NCI-H460 (cell line): Measurements from ENCODE around the gene PGLYRP2. TPM values are rescaled to one million over a fixed set of nuclear protein-coding genes. Genes with fewer than 3 reads are reported as not detected.

Experiments used
- DNase-seq: peaks from one replicate; pipeline ENCODE4 v3.0.0-alpha.2; 2016; ENCODE audit warnings: low read depth; ENCODE audit errors: extremely low read depth
- total RNA-seq: library from RNA; depleted of rRNA; stranded (reverse); fragments of >200 nt; shearing (Covaris generic); gene quantifications from 2 replicates; pipeline ENCODE4 v1.2.3, GENCODE V29; 2014

The PGLYRP2 gene
- total RNA-seq, 1 experiment from 2014 or later, result not detected

DNA sequence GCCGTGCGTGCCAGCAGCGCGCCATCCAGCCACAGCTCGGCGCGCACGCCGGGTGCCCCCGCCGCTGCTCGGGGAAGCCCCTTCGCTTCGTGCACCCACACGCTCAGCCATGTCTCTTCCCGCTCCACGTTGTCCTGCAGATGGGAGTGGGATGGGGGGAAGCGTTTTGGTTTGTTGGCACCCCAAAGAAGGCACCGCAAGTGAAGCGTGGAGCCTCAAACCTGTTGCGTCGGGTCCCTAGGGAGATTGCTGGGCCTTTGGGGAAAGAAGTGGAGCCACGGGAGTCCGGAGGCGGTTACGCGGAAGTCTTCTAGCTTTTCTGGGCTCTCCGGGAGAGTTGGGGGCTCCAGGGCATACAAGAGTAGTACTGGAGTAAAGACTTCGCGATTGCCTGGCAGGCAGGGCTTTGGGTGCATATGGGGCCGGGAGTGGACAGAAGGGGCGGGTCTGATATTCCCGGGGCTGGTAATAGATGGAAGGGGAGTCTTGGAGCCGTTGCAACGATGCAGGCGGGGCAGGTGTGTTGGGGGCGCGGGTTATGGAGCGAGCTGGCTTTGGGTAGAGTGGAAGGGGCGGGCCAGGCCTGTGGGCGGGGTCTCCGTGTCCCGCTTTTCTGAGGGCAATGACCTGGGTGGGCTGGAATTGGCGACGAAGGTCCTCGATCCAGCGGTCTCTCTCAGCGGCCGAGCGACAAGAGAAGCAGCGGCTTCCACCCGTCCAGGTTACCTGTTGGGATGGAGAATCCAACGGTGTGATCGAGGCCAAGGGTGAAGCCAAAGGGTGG lies 21.4 kb downstream of the PGLYRP2 start:
- no peak for DNase-seq

DNA sequence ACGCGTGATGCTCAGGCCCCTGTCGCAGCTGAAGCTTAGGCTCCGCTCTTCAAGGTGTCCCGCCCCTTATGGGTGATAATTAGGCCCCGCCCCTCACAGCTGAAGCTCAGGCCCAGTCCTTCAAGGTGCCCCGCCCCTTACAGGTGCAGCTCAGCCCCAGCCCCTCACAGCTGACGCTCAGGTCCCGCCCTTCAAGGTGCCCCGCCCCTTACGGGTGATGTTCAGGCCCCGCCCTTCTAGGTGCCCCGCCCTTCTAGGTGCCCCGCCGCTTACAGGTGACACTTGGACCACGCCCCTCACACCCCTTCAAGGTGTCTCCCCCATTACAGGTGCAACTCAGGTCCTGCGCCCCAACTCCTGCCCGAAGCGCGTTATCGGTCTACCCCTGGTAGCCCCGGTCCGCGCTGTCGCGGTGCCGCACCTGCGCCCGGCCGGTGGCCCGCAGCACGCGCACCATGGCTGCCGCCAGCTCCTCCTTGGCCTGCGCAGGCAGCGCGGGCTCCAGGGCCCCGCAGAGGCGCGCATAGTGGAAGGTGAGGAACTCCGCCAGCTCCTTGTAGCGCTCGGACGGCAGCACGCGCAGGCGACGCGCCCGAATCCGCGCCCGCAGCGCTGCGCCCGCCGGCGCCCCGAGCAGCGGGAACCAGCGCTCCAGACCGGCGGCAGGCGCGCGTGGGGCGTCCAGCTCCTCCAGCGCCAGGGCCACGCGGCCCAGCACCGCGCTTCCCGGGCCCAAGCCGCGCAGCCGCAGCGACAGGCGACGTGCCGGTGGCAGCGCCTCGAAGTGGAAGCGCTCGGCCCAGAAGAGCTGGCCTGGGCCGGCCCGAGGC lies 22.2 kb downstream of the PGLYRP2 start:
- no peak for DNase-seq

DNA sequence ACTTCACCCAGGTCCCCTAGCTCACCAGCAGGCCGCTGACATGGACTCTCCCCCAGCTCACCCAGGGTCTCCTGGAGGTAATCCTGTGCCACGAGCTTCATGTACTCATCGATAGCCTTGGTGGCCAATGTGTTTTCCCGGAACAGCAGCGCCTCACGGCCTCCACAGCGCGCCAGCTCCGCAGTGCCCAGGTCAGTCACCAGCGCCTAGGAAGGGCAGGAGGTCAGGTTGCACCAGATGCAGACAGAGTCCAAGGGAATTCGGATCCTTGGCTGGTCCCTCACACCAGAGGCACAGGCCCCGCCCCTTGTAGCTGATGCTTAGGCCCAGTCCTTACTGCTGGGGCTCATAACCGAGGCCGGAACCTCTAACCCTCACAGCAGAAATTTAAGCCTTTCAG lies 22.9 kb downstream of the PGLYRP2 start:
- no peak for DNase-seq

DNA sequence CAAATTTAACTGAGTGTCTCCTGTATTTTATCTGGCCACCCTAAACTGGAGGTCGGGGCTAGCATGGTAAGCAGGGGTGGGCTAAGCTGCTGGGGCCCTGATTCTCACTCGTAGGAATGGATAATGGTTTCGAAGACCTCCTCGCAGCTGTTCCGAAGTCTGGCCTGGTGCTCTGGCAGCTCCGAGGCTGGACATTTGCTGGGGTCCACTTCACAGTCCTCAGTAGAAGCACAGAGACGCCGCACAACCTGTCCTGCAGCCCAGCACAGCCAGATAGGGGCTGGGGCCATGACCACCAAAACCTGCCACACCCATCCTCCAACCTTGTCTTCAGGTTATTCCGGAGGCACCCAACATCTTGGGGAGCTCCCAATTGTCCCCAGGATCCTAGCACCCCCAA lies 23.3 kb downstream of the PGLYRP2 start:
- no peak for DNase-seq

DNA sequence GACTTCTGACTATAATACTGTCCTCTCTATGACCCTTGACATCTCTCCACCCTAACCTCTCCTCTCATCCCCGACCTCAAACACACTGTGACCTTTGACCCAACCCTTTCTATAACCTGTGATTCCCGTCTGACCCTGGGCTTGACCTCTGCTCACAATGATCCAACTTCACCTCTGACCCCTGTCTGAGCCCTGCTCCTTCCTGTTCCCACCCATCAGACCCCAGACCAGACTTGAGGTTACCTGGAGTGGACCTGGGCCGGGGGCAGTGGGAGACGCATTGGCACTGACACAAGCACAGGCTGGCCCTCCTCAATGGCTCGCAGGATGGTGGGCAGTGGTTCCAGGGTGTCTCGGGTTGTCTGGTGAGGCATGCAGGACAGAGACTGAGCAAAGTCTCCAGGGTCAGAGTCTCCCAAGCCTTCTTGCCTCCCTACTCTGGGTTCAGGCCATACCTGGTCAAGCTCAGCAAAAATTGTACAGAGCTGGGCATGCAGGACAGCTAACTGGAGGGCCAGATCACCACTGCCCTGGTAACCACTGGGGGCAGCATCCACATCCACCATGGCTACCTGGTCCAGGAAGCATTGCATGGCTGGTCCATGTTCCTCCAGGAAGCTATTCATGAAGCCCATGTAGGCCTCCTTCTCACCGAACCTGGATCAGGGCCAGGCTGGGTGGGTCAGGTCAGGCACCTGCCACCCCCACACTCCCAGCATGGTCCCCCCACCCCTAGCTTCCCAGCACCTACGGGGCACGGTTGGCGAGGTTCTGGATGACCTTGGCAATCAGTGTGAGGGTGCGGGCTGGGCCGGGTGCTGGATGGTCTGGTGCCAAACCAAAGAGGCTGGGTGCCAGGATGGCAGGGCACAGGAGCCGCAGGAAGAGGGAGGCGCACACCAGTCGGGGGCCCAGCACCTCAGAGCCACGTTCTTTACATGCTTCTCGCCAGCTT lies 25.1 kb downstream of the PGLYRP2 start:
- DNase-seq, result no peak

DNA sequence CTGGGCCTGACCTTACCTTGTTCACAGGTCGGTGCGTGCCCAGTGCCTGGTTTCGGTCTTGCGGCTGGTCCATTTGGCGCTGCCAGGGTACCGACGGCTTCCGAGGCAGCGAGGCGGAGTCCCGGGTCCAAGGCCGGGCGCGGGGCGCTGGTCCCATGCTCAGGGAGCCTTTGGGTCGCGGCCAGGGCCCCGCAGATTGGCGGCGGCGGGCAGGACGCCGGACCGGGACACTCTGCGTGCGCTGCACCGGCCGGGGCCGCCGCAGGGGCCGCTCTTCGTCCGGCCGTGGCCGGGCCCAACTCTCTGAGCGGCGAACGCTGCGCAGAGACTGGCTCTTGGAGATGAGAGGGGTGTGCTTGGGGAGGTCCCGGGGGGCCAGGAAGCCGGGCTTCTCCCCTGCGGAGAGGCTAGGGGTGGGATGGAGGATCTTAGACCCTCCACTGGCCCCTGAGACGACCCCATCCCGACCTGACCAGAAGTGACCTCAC lies 26.2 kb downstream of the PGLYRP2 start:
- no peak for DNase-seq

DNA sequence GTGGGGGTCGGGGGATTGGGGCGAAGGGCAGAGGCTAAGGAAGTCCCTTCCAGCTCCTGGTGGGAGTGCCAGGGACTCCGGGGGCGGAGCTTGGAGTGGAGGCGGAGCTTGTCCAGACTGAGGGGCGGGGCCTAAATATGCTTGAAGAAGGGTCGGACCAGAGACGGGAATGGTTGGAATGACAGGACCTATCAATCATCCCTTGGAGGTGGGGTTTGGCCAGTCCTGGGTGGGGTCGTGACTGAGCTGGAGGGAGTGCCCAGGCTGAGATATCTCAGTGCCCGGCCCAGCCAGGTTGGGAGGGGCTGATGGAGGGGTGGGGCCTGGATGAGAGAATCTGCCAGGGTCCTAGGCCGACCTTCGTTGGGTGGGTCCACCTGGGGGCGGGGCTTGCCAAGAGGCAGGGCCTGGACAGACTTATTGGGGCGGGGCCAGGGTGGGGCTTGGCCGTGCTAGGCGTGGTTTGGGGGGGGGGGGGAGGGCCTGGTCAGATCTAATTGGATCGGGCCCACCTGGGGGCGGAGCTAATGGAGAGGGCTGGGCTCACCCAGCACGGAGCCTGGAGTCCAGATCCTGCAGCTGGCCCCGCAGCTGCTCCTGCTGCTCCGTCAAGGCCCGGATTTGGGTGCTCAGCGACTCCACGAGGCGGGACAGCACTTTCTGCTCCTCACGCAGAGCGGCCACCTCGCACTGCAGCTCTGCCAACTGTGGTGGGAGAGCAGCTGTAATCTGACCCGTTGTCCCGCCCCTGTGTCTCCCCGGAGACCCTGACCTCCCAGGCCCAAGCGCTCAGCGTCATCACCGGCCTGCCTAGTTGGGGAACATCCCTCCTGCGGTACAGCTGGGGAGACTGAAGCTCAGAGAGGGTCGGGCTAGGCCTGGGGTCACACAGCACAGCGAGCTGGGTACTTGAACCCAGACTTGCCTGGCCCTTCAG lies 26.9 kb downstream of the PGLYRP2 start:
- peak; percentile 36 for DNase-seq

DNA sequence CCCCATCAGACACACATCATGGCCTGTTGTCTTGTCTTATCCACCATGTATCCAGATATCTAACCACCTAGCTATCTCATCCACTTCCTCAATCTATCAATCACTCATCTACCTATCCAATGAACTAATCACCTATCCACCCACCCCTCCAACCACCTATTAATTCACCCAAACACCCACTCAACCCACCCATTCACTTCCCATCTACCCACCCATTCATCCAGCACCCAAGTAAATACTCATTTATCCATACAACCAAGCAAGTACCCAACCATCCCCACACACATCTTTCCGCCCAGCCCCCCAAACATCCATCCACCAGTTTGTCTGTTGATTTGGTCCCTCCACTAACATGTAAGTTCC lies 28.8 kb downstream of the PGLYRP2 start:
- DNase-seq, result no peak

DNA sequence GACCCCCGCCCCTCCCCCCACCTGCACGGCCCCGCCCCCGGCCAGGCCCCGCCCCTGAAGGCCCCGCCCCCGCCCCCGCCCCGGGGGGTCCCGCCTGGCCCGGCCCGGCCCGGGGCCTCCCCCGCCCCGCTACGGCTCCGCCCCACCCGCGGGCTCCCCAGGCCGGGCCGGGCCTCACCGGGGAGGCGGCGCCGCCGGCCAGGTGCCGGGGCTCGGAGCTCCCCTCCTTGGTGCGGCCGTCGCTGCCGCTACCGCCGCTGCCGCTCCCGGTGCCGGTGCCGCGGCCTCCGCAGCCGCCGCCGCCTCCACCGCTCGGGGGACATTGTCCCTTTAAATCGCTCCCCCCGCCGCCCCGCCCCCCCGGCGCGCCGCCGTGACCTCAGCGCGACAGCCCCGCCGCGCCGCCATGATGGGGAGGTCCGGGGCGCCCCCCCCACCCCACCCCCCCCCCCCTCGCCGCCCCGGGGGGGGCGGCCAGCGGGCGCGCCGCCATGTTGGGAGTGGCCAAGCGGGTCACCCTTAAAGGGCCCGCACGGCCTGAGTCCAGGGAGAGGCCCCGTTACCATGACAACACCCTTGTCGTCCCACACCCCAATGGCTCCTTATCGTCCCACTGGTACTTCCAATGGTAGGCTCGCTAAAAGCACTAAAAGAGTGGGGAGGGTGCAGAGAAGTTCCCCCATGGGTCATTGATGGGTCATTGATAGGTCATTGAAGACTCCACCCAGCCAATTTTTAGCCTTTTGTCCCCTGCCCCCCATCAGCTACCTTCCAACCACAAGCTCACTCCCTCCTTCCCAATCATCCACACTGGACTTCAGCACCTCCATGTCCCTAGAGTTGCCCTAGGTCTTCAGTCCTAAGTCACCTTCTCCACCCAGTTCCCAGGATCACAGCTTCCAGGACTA lies 29.4 kb downstream of the PGLYRP2 start, which contains the start of gene WIZ:
Gene WIZ (minus strand): TSS at position 337 of the 908 bp plus-strand sequence. CDS start 1,649 bp downstream, outside the sequence.
- DNase-seq, result peak; percentile 57

DNA sequence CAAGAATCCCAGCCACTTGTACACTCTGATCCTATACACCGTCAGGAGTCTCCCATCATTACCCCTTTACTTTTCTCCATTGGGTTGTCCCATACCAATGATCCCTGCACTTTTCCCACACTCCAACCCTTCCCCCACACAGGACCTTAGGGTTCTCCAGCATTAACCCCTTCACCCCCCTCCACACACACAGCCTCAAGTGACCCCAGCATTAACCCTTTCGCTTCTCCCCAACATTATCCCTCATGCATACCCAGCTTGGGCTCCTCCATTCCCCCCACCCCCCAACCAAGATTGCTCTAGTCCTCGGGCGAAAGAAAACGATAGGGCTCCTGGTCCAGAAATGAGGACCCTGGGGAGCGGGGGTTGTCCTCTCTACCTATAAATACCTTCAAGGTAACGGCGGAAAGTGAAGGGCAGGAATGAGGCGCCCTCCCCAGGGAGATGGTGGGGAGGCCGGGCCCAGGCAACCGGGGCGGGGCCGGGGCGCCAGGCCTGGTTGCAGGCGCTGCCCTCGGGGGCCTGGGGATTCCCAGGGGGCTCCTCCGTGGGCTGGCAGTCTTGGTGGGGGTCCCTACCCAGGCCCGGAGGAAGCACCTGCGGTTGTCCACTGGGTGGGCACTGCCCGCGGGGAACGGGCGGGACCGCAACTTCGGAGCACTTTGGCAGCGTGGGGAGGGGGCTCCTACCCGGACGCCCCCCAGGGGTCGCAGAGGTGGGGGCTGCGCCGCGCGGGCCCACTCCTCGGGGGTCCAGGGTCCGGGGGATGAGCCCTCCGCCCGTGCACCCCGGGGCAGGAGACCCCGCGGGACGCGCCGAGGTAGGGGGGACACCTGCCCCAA lies 30.3 kb downstream of the PGLYRP2 start:
- DNase-seq, result no peak

DNA sequence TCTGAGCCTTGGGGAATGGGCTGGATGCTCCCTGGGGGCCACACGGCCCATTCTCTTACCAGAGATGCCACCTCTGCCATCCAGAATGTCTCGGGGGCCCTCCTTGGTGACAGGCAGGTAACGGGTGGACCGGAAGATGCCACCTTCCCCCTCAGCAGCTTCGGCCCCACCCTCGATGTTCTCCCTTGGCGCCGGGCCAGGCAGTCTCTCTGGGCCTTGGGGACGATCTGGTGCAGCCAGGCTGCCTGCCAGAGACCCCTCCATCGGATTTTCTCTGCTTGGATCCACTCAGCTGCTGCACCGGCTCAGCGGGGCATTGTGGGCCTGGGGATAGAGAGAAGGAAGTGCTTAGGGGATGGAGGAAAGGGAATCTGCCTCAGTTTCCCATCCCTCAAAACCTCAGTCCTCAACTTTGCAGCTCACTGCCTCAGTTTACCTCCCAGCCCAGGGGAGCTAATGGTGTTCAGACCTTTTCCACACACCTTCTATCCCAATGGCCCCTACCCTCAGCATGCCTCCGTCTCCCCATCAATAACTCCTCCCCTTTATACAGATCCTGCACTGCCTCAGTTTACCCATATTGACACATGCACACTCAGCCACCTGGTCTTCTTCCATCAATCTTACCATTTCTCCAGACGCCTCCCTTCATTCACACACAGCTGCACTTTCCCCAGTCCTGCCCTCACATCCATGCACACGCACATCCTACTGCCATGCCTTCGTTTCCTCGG lies 31.1 kb downstream of the PGLYRP2 start:
- DNase-seq, result no peak

DNA sequence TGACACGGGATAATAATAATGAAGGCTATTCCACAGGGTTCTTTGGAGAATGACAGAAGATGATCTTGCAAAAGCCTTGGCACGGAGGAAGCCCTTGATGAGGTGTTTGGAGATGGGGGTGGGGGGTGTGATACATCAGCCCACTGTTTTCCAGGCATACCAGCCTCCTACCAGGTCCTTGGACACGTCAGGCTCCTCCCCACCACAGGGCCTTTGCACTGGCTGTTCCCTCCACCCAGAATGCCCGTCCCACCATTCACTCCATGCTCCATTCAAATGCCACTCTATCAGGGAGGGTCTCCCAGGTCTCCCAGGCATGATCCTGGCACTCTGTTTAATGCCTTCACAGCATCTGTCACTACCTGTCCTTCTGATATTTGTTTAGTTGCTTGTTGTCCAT lies 32.2 kb downstream of the PGLYRP2 start:
- DNase-seq, result no peak

DNA sequence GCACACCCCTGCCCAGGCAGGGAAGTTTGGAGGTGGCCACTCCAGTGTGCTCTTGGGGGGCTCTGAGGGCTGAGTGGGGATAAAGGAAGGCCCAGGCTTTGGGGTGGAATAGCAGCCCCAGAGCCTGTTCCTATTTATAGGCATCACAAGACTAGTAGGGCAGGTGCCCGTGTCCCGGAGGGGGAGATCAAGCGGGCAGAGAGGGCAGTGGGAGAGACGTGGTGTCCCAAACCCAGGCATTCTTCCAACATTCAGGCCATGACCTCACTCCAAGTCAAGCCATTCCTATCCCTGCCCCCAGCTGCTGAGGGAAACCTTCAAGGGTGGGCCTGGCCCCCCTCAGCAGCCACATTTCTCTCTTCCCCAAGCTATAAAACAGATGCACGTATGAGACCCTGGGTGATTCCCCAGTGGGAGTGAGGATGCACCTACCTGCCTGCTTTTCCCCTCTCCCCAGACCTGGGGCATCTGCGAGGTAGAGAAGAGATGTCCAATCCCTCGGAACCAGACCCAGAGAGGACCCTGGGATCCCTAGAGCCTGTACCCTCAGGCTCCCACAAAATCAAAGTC lies 33.4 kb downstream of the PGLYRP2 start:
- no peak for DNase-seq

DNA sequence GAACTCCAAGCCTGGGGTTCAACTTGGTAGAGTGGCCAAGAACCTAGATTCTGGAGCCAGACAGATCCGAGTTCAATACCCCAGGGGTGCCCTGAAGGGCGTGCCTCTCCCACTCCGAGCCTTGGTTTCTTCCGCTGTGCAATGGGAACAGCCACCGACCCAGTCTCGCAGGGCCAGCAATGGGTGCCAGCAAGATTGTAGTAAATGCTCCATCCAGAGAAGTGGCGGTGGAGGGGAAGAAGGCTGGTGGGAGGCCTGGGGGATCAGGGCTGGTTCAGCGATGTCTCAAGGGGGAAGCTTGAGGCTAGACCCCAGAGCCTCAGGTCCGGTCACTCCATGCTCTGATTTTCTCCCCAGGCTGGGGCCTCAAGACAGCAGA lies 34.1 kb downstream of the PGLYRP2 start:
- no peak for DNase-seq

DNA sequence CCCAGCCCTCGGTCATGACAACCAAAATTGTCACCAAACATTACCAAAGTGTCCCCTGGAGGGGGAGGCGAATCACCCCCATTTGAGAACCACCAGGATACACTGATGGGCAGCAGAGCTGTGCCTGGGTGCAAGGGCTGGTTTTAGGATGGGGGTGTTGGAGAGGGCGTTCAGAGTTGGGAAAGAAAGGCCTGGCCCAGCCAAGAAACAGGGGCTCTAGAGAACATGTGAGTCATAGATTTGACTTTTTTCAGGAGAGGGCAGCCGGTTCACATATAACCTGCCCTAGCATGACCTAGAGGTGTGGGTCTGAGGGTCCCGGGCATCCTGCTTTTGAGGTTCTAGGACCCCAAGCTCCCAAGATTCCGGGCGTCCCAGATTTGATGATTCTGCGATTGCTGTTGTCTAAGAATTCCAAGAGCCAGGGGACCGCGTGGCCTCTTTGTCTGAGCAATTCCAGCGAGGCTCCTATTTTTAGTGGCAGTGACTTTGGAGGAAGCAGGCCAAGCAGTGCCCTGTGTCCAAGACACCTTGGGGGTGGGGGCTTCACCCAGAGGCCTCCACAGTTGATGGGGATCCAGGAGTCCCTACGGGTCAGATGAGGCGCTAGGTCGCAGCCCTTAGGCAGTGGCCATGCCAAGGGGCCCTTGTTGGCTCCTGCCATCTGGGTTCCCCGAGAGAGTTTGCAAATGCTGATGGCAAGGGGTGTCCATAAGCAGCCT lies 34.6 kb downstream of the PGLYRP2 start:
- DNase-seq, result no peak

DNA sequence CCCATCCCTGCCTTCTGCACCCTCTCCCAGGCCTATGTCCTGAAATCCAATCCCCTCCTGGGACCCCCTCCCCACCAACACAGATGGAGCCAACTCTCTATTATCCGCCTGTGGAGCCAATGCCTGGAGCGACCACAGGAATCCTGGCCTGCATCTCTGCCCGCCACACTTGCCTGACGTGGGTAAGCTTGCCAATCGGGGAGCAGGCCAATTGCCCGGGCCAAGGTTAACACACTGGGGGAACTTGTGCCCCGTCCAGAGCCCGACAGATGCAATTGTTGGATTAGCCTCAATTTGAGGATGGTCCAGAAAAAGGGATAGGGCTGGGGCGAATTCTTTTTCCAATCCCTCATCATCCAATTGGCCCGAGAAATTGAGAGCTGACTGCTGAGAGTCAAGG lies 35.5 kb downstream of the PGLYRP2 start:
- no peak for DNase-seq
